GM06990 (cell line): ENCODE data around the gene GSDME.
A peak's percentile ranks its signal among the peaks of the same experiment; 100 is the strongest.

ENCODE experiments used
- DNase-seq: peaks from one replicate; pipeline ENCODE4 v3.0.0-alpha.2; 2011; ENCODE audit not compliant: insufficient read length; ENCODE audit errors: extremely low read depth
- H3K27me3 ChIP-seq: replicated peaks from 2 replicates; pipeline ENCODE4 v1.6.0; 2011; ENCODE audit warnings: low read length; ENCODE audit not compliant: control insufficient read depth, insufficient read depth
- H3K36me3 ChIP-seq: 2 replicates; pipeline ENCODE4 v1.5.1; 2011; ENCODE audit warnings: low read length; ENCODE audit not compliant: control insufficient read depth, insufficient read depth
- H3K4me3 ChIP-seq: replicated peaks from 2 replicates; pipeline ENCODE4 v1.5.1; 2011; ENCODE audit warnings: low read depth, mild to moderate bottlenecking, control low read depth, low read length
- CTCF ChIP-seq: IDR thresholded peaks from 2 replicates; pipeline ENCODE4 v1.5.1; 2011; ENCODE audit warnings: low read length, control low read depth, mild to moderate bottlenecking, inconsistent platforms; ENCODE audit not compliant: insufficient read depth, poor library complexity, severe bottlenecking

The GSDME gene

GRCh38 chr7:24721481-24722001 lies 35.7 kb downstream of the GSDME start:
- peaks cover 7% of the 10 kb centered on the region; the same call in 1 of the 2 replicates for H3K36me3 ChIP-seq
- no peak overlapping the region for H3K4me3 ChIP-seq
- TF ChIP-seq CTCF = no peak
- no peaks in the 10 kb centered on the region for H3K27me3 ChIP-seq
- no peak for DNase-seq

GRCh38 chr7:24720283-24720682 lies 37.0 kb downstream of the GSDME start:
- H3K27me3 ChIP-seq = no peaks in the 10 kb centered on the region
- no peak overlapping the region for H3K4me3 ChIP-seq
- TF ChIP-seq CTCF = no peak
- peaks cover 5% of the 10 kb centered on the region; the same call in 1 of the 2 replicates for H3K36me3 ChIP-seq
- no peak for DNase-seq

GRCh38 chr7:24718977-24719491 lies 38.2 kb downstream of the GSDME start:
- DNase-seq = peak; percentile 75
- H3K27me3 ChIP-seq = no peaks in the 10 kb centered on the region
- no peak for TF ChIP-seq CTCF
- peaks cover 8% of the 10 kb centered on the region for H3K36me3 ChIP-seq
- H3K4me3 ChIP-seq = peak overlapping the region; percentile 34

GRCh38 chr7:24718431-24718831 lies 38.8 kb downstream of the GSDME start:
- H3K4me3 ChIP-seq = peak overlapping the region; percentile 34
- TF ChIP-seq CTCF = no peak

GRCh38 chr7:24717694-24718320 lies 39.5 kb downstream of the GSDME start:
- DNase-seq = no peak
- Histone ChIP-seq H3K36me3 (peaks cover 16% of the 10 kb centered on the region), H3K27me3 (no peaks in the 10 kb centered on the region), H3K4me3 (peak overlapping the region; percentile 2; the same call in 1 of the 2 replicates)
- TF ChIP-seq CTCF = no peak

More at GRCh38 chr7:24718431-24718831, 38.8 kb downstream of the GSDME start:
- peaks cover 14% of the 10 kb centered on the region for H3K36me3 ChIP-seq
- peak; percentile 43 for DNase-seq
- no peaks in the 10 kb centered on the region for H3K27me3 ChIP-seq

GRCh38 chr7:24717247-24717622 lies 40.0 kb downstream of the GSDME start:
- Histone ChIP-seq H3K4me3 (no peak overlapping the region), H3K27me3 (no peaks in the 10 kb centered on the region), H3K36me3 (peaks cover 16% of the 10 kb centered on the region)
- no peak for TF ChIP-seq CTCF
- DNase-seq = no peak
